Liver (tissue), 9 donors: ENCODE data around the gene NAV2. TPM values are rescaled to one million over a fixed set of nuclear protein-coding genes. Genes with fewer than 3 reads are reported as not detected.

Experiments
- DNase-seq: peaks from one replicate; pipeline ENCODE4 v3.0.0-alpha.2; 2017; ENCODE audit warnings: low spot score
- H3K27ac ChIP-seq, 2 donors: one replicate each; pipeline ENCODE4 v1.7.0; 2013; ENCODE audit warnings: inconsistent platforms in 2 of 2, low read length in 2 of 2, control low read depth in 1 of 2, low read depth in 1 of 2, mild to moderate bottlenecking in 1 of 2
- H3K27me3 ChIP-seq, 4 donors: one replicate each; pipeline versions ENCODE4 v1.6.1 to v1.7.0; 2013; ENCODE audit warnings: low read length in 3 of 4, inconsistent platforms in 1 of 4, mild to moderate bottlenecking in 1 of 4, moderate library complexity in 1 of 4; ENCODE audit not compliant: control insufficient read depth in 4 of 4, insufficient read depth in 4 of 4
- H3K36me3 ChIP-seq, 4 donors: one replicate each; pipeline versions ENCODE4 v1.6.1 to v1.7.0; 2013; ENCODE audit warnings: low read length in 3 of 4, mild to moderate bottlenecking in 3 of 4, low read depth in 1 of 4, moderate library complexity in 1 of 4; ENCODE audit not compliant: control insufficient read depth in 4 of 4, insufficient read depth in 3 of 4
- H3K4me1 ChIP-seq, 4 donors: one replicate each; pipeline versions ENCODE4 v1.6.1 to v1.7.0; 2013; ENCODE audit warnings: low read length in 3 of 4, mild to moderate bottlenecking in 3 of 4, moderate library complexity in 1 of 4; ENCODE audit not compliant: control insufficient read depth in 4 of 4, insufficient read depth in 4 of 4
- H3K4me3 ChIP-seq, 3 donors: one replicate each; pipeline versions ENCODE4 v1.6.1 to v1.7.0; 2013; ENCODE audit warnings: low read length in 3 of 3, control low read depth in 1 of 3, low read depth in 1 of 3, mild to moderate bottlenecking in 1 of 3
- H3K9ac ChIP-seq, 2 donors: one replicate each; pipeline ENCODE4 v1.7.0; 2013; ENCODE audit warnings: low read length in 2 of 2, mild to moderate bottlenecking in 2 of 2, moderate library complexity in 2 of 2, control low read depth in 1 of 2, low read depth in 1 of 2
- H3K9me3 ChIP-seq, 4 donors: one replicate each; pipeline versions ENCODE4 v1.6.1 to v1.7.0; 2013; ENCODE audit warnings: low read length in 3 of 4; ENCODE audit not compliant: control insufficient read depth in 4 of 4
- EGR1 ChIP-seq, 2 donors: IDR thresholded peaks; 2 replicates each; pipeline ENCODE4 v1.6.1; 2016 to 2018; ENCODE audit warnings: antibody characterized with exemption in 2 of 2, low read depth in 2 of 2
- FOXA1 ChIP-seq: IDR thresholded peaks from 2 replicates; pipeline ENCODE4 v1.6.1; 2016; ENCODE audit warnings: antibody characterized with exemption
- FOXA2 ChIP-seq: IDR thresholded peaks from 2 replicates; pipeline ENCODE4 v1.6.1; 2016; ENCODE audit warnings: antibody characterized with exemption
- GABPA ChIP-seq, 2 donors: IDR thresholded peaks in 1 of 2; conservative IDR thresholded peaks in 1 of 2; 2 replicates each; pipeline ENCODE4 v1.6.1; 2016; ENCODE audit warnings: antibody characterized with exemption in 2 of 2, mild to moderate bottlenecking in 1 of 2, moderate library complexity in 1 of 2
- HNF4G ChIP-seq: IDR thresholded peaks from 2 replicates; pipeline ENCODE4 v1.6.1; 2016; ENCODE audit warnings: antibody characterized with exemption
- JUND ChIP-seq, 2 donors: IDR thresholded peaks; 2 replicates each; pipeline ENCODE4 v1.6.1; 2016; ENCODE audit warnings: antibody characterized with exemption in 2 of 2
- NR2F2 ChIP-seq: IDR thresholded peaks from 2 replicates; pipeline ENCODE4 v1.6.1; 2016; ENCODE audit warnings: antibody characterized with exemption
- RAD21 ChIP-seq, 2 donors: IDR thresholded peaks; 2 replicates each; pipeline ENCODE4 v1.6.1; 2016; ENCODE audit warnings: antibody characterized with exemption in 2 of 2, mild to moderate bottlenecking in 2 of 2
- RXRA ChIP-seq, 2 donors: IDR thresholded peaks; 2 replicates each; pipeline ENCODE4 v1.6.1; 2017 to 2018; ENCODE audit warnings: antibody characterized with exemption in 2 of 2, mild to moderate bottlenecking in 1 of 2
- SP1 ChIP-seq: IDR thresholded peaks from 2 replicates; pipeline ENCODE4 v1.6.1; 2018; ENCODE audit warnings: antibody characterized with exemption, mild to moderate bottlenecking
- TAF1 ChIP-seq: conservative IDR thresholded peaks from 2 replicates; pipeline ENCODE4 v1.6.1; 2016; ENCODE audit warnings: antibody characterized with exemption, mild to moderate bottlenecking
- YY1 ChIP-seq: IDR thresholded peaks from 2 replicates; pipeline ENCODE4 v1.6.1; 2016; ENCODE audit warnings: antibody characterized with exemption, mild to moderate bottlenecking
- WGBS: extraction: QIAGEN DNeasy Blood & Tissue Kit; methylation state at CpG from one replicate; pipeline ENCODE4 v1.1.7; 2013; 5-methylcytosine and 5-hydroxymethylcytosine counted together
- polyA plus RNA-seq, 2 donors: library from polyadenylated mRNA; stranded (reverse) in 1 of 2; unstranded in 1 of 2; fragments of 200-250 nt in 1 of 2; fragments of >200 nt in 1 of 2; fragmentation: Nextera tagmentation in 1 of 2; extraction: Ambion mirVana in 1 of 2; gene quantifications; one replicate each; pipeline versions ENCODE4 v1.2.1 to v1.2.3, GENCODE V29; 2013 to 2015
- total RNA-seq, 2 donors: library from RNA; depleted of rRNA; stranded (reverse); fragments of >200 nt; gene quantifications; one replicate each; pipeline ENCODE4 v1.2.3, GENCODE V29; 2014
- TF ChIP-seq, protein P1 (sequence below): IDR thresholded peaks from 2 replicates; pipeline ENCODE4 v1.6.1; 2016; ENCODE audit warnings: antibody characterized with exemption
- TF ChIP-seq, protein P2 (sequence below): IDR thresholded peaks from 2 replicates; pipeline ENCODE4 v1.6.1; 2016; ENCODE audit warnings: antibody characterized with exemption
- TF ChIP-seq, protein P3 (sequence below): fragments of 150-350 bp; IDR thresholded peaks from 2 replicates; pipeline ENCODE4 v1.5.1; 2017; ENCODE audit warnings: improper control_type of control experiment, low read depth, low read length; ENCODE audit not compliant: missing input control
- TF ChIP-seq, protein P4 (sequence below): IDR thresholded peaks from 2 replicates; pipeline ENCODE4 v1.6.1; 2016; ENCODE audit warnings: antibody characterized with exemption
- TF ChIP-seq, protein P5 (sequence below): IDR thresholded peaks from 2 replicates; pipeline ENCODE4 v1.6.1; 2016; ENCODE audit warnings: antibody characterized with exemption, mild to moderate bottlenecking
- donor health status: healthy.
- donor health status: healthy.
- donor health status: healthy.
- donor health status: healthy.
- donor health status: healthy.

Gene NAV2
- total and polyA plus RNA-seq, 4 donors: 6.3 to 20.5 (median 11.6) TPM

DNA sequence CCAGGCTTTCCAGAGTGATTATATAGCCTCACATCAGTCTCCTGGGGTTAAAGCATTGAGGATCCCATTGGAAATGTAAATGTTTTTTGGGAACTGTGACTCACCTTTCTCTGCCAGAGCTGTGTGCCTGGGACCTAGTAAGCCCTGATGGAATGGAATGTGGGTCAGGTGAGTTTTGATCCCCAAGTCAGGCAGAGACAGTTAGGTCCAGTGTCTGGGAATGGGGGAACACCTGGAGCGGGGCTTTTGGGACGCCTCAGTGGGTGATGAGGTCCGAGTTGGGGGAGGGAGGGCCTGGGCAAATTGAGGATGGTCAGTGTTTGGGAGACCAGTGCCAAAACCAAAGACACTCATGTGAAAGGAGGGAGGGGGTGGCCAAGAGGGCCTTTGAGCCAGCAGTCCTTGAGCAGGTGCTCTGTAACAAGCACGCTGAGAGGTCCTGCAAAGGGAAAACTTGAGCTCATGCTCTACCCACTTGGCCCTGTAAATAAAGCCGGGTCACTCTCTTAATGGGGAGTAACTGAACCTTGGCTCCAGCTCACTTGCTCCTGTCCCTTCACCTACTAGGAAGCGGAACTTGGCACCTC is 104.7 kb downstream of the NAV2 start:
- Histone ChIP-seq H3K4me1 (peaks cover 0 to 24% (median 14%) of the 10 kb centered on the region in 4 donors), H3K9me3 (no peaks in the 10 kb centered on the region), H3K9ac (no peak overlapping the region), H3K4me3 (no peak overlapping the region), H3K36me3 (no peaks in the 10 kb centered on the region), H3K27ac (no peak overlapping the region), H3K27me3 (no peaks in the 10 kb centered on the region)
- WGBS: 90% methylated on average over 6 of the region's 6 CpGs
- TF ChIP-seq EGR1 (IDR thresholded peaks at IDR 0.05; ENCODE audit: low read depth in 2 of 2) (no peak), RAD21 (IDR thresholded peaks at IDR 0.05) (no peak), GABPA (IDR thresholded peaks at IDR 0.05 in 1 of 2, conservative IDR thresholded peaks at IDR 0.05 in 1 of 2) (no peak), NR2F2 (no peak), TAF1 (no peak), FOXA1 (no peak), HNF4G (no peak)
- TF ChIP-seq, protein P1, sequence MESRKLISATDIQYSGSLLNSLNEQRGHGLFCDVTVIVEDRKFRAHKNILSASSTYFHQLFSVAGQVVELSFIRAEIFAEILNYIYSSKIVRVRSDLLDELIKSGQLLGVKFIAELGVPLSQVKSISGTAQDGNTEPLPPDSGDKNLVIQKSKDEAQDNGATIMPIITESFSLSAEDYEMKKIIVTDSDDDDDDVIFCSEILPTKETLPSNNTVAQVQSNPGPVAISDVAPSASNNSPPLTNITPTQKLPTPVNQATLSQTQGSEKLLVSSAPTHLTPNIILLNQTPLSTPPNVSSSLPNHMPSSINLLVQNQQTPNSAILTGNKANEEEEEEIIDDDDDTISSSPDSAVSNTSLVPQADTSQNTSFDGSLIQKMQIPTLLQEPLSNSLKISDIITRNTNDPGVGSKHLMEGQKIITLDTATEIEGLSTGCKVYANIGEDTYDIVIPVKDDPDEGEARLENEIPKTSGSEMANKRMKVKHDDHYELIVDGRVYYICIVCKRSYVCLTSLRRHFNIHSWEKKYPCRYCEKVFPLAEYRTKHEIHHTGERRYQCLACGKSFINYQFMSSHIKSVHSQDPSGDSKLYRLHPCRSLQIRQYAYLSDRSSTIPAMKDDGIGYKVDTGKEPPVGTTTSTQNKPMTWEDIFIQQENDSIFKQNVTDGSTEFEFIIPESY: no peak
- TF ChIP-seq, protein P2, sequence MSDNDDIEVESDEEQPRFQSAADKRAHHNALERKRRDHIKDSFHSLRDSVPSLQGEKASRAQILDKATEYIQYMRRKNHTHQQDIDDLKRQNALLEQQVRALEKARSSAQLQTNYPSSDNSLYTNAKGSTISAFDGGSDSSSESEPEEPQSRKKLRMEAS: no peak
- TF ChIP-seq, protein P3, sequence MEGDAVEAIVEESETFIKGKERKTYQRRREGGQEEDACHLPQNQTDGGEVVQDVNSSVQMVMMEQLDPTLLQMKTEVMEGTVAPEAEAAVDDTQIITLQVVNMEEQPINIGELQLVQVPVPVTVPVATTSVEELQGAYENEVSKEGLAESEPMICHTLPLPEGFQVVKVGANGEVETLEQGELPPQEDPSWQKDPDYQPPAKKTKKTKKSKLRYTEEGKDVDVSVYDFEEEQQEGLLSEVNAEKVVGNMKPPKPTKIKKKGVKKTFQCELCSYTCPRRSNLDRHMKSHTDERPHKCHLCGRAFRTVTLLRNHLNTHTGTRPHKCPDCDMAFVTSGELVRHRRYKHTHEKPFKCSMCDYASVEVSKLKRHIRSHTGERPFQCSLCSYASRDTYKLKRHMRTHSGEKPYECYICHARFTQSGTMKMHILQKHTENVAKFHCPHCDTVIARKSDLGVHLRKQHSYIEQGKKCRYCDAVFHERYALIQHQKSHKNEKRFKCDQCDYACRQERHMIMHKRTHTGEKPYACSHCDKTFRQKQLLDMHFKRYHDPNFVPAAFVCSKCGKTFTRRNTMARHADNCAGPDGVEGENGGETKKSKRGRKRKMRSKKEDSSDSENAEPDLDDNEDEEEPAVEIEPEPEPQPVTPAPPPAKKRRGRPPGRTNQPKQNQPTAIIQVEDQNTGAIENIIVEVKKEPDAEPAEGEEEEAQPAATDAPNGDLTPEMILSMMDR: no peak
- DNase-seq: no peak

DNA sequence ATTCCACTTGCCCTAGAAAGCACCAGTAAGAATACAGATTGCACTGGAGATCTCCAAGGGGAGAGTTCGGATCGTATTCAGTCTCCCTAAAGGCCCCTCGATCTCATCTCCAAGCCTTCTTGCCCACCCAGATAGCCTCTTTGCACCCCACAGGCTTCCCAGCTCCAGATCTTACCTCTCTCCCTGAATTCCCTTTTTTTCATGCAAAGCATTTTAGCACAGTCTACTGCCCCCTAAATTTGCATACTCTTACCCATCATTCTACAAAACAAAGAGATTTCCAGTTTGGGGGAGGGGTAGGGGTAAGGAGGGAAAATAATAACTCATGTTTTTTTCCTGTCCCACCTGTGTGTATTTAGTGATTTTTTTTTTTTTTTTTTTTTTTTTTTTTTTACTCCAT is 105.2 kb downstream of the NAV2 start:
- H3K36me3 ChIP-seq: no peaks in the 10 kb centered on the region
- no peak overlapping the region for H3K9ac ChIP-seq
- peaks cover 0 to 25% (median 14%) of the 10 kb centered on the region in 4 donors for H3K4me1 ChIP-seq
- no peaks in the 10 kb centered on the region for H3K9me3 ChIP-seq
- H3K4me3 ChIP-seq: no peak overlapping the region
- WGBS: 95% methylated on average over 3 of the region's 3 CpGs
- no peak for DNase-seq
- no peaks in the 10 kb centered on the region for H3K27me3 ChIP-seq
- H3K27ac ChIP-seq: no peak overlapping the region
- TF ChIP-seq YY1: no peak
- no peak for TF ChIP-seq FOXA2
- TF ChIP-seq RAD21 (IDR thresholded peaks at IDR 0.05): no peak
- no peak for TF ChIP-seq TAF1
- TF ChIP-seq, protein P4, sequence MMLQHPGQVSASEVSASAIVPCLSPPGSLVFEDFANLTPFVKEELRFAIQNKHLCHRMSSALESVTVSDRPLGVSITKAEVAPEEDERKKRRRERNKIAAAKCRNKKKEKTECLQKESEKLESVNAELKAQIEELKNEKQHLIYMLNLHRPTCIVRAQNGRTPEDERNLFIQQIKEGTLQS: no peak
- TF ChIP-seq, protein P3: no peak
- TF ChIP-seq EGR1 (IDR thresholded peaks at IDR 0.05; ENCODE audit: low read depth in 2 of 2): no peak
- TF ChIP-seq RXRA (IDR thresholded peaks at IDR 0.05): no peak
- TF ChIP-seq, protein P5, sequence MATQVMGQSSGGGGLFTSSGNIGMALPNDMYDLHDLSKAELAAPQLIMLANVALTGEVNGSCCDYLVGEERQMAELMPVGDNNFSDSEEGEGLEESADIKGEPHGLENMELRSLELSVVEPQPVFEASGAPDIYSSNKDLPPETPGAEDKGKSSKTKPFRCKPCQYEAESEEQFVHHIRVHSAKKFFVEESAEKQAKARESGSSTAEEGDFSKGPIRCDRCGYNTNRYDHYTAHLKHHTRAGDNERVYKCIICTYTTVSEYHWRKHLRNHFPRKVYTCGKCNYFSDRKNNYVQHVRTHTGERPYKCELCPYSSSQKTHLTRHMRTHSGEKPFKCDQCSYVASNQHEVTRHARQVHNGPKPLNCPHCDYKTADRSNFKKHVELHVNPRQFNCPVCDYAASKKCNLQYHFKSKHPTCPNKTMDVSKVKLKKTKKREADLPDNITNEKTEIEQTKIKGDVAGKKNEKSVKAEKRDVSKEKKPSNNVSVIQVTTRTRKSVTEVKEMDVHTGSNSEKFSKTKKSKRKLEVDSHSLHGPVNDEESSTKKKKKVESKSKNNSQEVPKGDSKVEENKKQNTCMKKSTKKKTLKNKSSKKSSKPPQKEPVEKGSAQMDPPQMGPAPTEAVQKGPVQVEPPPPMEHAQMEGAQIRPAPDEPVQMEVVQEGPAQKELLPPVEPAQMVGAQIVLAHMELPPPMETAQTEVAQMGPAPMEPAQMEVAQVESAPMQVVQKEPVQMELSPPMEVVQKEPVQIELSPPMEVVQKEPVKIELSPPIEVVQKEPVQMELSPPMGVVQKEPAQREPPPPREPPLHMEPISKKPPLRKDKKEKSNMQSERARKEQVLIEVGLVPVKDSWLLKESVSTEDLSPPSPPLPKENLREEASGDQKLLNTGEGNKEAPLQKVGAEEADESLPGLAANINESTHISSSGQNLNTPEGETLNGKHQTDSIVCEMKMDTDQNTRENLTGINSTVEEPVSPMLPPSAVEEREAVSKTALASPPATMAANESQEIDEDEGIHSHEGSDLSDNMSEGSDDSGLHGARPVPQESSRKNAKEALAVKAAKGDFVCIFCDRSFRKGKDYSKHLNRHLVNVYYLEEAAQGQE: no peak
- TF ChIP-seq HNF4G: no peak
- no peak for TF ChIP-seq NR2F2
- TF ChIP-seq SP1: no peak
- TF ChIP-seq, protein P2: no peak
- TF ChIP-seq FOXA1: no peak
- TF ChIP-seq JUND (IDR thresholded peaks at IDR 0.05): no peak
